Activated CD4-positive, alpha-beta T cell treated with anti-CD3 and anti-CD28 coated beads for 24 hours (primary cell): ENCODE measurements around the gene BNIP5.

Source experiments
- DNase-seq, 2 donors: peaks; one replicate each; pipeline ENCODE4 v3.0.0-alpha.2; 2020; ENCODE audit warnings: low read depth in 2 of 2

BNIP5 gene

GRCh38 chr6:36323062-36323461 lies 13.6 kb downstream of the BNIP5 start:
- DNase-seq = no peak

- DNase-seq = no peak
These were observed 14.1 kb downstream of the BNIP5 start for GRCh38 chr6:36322591-36322990.

DNA sequence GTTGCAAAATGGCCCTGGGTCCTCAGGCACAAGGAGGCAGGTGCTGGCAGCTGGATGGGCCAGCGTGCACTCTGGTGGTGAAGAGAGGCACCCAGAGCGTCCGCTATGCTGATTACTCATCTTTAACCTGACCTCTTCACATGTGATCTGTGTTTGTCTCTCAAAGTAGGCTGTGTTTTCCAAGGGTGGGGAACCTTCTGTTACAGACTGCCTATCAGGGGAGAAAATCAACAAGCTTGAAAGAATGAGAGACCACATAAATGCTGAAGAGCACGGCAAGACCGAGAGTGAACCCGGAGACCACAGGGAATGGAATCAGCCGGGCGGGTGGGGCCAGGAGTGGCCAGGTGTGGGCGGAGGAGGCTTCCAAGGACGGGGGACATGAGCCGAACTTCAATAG lies 16.2 kb downstream of the BNIP5 start:
- no peak for DNase-seq

- no peak for DNase-seq
These were observed 16.9 kb downstream of the BNIP5 start for GRCh38 chr6:36319821-36320220.

- DNase-seq = no peak
These were observed 17.3 kb downstream of the BNIP5 start for GRCh38 chr6:36319436-36319762.

DNA sequence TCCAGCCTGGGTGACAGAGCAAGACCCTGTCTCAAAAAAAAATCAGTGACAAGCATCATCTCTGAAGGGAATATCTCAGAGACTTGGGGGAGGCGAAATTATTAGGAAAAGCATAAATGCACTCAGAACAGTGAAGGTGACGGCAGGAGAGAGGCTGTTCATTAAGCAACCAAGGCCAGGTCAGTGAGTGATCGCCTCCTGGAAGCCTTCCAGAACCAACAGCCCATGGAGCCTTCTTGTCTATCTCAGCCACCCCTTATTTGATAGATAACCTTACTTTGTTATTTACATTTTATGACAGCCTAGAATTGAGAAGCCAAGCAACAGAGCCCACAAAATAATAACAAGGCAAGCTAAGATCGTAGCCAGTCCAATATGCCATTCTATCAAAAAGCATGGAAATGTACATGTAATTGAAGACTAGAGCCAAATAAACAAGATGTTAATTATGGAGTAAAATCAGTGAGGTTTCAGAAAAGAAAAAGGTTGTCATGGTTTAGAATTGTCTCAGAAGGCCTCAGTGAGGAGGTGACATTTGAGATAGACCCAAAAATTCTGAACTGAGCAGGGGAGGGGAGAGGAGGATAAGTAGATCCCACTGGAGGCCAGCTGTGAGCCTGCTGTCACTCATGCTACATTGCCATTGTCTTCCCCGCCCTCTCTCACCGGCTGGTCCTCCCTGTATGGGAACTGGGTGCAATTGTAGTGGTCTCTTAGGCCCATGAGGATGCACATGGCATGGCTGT lies 17.8 kb downstream of the BNIP5 start:
- DNase-seq = no peak

GRCh38 chr6:36317623-36318022 lies 19.1 kb downstream of the BNIP5 start:
- DNase-seq = no peak

- DNase-seq = no peak
These were observed 20.8 kb downstream of the BNIP5 start for GRCh38 chr6:36315921-36316320.

- DNase-seq = no peak
These were observed 22.3 kb downstream of the BNIP5 start for GRCh38 chr6:36314221-36315014.

GRCh38 chr6:36313649-36313936 lies 23.1 kb downstream of the BNIP5 start:
- DNase-seq = no peak

DNA sequence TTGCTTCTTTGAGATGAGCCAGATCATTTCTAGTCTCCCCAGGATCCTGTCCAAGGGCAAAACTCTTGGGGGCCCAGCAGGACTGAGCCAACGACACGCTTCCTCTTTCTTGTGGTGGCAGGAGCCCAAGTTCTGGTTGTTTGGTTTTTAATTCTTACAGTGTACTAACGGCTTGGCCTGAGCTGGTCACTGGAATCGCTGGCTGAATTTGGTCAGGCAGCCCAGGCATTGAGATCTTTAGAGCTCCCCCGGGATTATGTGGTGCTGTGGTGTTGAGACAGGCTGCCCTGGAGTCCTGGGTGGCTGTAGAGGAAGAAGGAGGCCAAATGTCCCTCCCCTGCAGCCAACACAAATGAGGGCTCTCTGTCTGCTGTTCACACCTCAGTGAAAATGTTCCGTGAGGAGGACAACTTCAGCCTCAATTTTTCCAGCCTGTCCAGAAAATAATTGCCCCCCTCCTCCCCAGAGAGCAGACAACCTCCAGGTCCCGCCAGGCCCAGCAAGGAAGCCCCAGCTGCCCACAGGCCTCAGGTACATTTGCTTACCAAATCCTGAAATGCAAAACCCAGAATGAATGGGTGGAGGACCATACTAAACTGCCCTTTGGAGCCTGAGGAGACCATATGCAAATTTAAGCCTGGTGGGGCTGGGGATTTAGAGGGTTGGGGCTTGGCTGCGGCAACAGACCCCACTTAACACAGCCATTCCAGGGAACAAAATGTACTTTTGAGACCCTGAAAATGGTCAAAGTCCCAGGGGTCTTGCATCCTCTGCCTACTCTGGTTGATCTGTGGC lies 23.6 kb downstream of the BNIP5 start:
- no peak for DNase-seq

- DNase-seq = no peak
These were observed 26.8 kb downstream of the BNIP5 start for GRCh38 chr6:36309900-36310299.

DNA sequence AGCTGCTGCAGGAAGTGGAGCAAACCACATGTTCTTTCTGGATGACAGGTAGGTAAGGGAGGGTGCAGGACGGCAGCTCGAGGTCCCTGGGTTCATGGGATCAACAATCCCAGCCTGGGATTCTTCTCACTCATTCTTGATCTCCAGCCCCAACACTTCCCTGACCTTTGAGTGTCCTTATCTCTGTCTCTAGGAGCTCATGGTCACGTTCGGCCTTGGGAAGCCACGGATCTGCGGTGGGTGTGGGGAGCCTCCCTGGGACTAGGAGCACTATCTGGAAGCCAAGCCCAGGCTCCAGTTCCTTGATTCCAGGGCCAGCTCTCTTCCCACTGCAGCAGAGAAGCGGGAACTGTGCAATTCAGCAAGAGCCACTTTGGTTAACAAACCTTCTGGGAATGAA lies 27.5 kb downstream of the BNIP5 start:
- DNase-seq = no peak

GRCh38 chr6:36308514-36308913 lies 28.2 kb downstream of the BNIP5 start:
- no peak for DNase-seq

DNA sequence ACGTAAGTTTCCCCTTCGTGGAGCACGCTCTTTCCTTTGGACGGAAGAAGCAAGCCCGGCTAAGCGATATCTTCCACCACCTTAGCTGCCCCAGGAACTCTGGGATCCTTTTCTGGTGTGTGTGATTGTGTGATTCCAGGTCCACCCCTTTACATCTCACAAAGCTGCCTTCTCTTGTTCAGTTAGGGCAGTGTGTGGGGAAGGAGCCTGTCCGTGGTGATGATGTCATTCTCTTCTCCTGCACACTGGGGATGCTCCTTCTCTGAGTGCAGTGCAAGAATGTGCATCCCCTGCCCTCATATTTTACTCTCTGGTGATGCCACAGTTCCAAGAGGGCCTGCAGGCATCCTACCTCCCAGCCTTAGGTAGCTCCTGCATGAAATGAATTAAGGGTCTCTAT lies 30.3 kb downstream of the BNIP5 start:
- DNase-seq = no peak

GRCh38 chr6:36305885-36306284 lies 30.8 kb downstream of the BNIP5 start:
- DNase-seq = no peak

GRCh38 chr6:36302227-36302976 lies 34.3 kb downstream of the BNIP5 start:
- DNase-seq = peak; percentile 94 to 98

DNA sequence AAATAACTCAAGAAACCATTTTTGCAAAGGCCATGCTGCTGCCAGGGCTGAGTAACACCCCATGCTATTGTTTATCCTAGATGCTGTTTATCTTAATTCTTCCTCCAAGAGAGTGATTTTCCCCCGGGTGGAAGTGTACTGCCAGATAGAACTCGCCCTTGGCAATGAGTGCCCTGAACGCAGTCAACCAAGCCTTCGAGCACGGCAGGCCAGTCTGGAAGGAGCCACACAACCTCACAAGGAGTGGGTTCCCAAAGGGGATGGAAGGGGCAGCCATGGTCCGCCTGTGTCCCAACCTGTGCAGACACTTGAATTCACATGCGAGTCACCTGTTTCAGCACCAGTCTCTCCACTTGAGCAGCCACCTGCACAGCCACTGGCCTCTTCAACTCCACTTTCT lies 34.9 kb downstream of the BNIP5 start:
- DNase-seq = no peak

GRCh38 chr6:36301085-36301658 lies 35.5 kb downstream of the BNIP5 start:
- DNase-seq = no peak

DNA sequence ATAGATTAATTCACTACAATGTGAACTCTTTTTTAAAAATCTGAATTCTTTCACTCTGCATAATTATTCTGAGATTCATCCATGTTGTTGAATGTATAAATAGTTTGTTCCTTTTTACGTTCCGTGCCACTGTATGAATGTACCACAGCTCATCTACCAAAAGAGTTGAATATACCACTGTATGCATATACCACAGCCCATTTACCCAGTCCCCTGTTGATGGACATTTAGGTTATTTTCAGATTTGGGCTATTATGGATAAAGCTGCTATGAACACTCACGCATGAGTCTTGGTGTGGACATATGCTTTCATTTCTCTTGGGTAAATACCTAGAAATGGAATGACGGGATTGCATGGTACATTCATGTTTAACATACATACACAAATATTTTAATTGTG lies 38.7 kb downstream of the BNIP5 start:
- no peak for DNase-seq

- no peak for DNase-seq
These were observed 39.2 kb downstream of the BNIP5 start for GRCh38 chr6:36297511-36297910.

GRCh38 chr6:36297051-36297450 lies 39.6 kb downstream of the BNIP5 start:
- DNase-seq = no peak
